Lower leg skin (tissue), 4 donors: ENCODE results near the gene SOHLH1. TPM values are rescaled to one million over a fixed set of nuclear protein-coding genes. Genes with fewer than 3 reads are reported as not detected.

Experiments
- DNase-seq, 2 donors: peaks; one replicate each; pipeline ENCODE4 v3.0.0-alpha.2; 2019; ENCODE audit warnings: low spot score in 2 of 2
- H3K4me3 ChIP-seq: fragments of 200-600 bp; sonication (generic); 2 replicates; pipeline ENCODE4 v1.5.1; 2017; ENCODE audit warnings: mild to moderate bottlenecking, low read depth; ENCODE audit not compliant: poor library complexity, severe bottlenecking
- CTCF ChIP-seq, 3 donors: fragments of 450-650 bp; IDR thresholded peaks; one replicate each; pipeline ENCODE4 v1.5.1; 2016; ENCODE audit warnings: antibody characterized with exemption in 3 of 3, mild to moderate bottlenecking in 3 of 3, moderate library complexity in 2 of 3
- POLR2A ChIP-seq, 2 donors: fragments of 450-650 bp; IDR thresholded peaks; one replicate each; pipeline ENCODE4 v1.6.1; 2016 to 2017; ENCODE audit warnings: antibody characterized with exemption in 2 of 2, mild to moderate bottlenecking in 1 of 2, moderate library complexity in 1 of 2
- WGBS, 2 donors: methylation state at CpG; one replicate each; pipeline ENCODE4 v1.1.5; 2018; 5-methylcytosine and 5-hydroxymethylcytosine counted together
- intact Hi-C: fragments of 100-400 bp; cut with DNase I; formaldehyde crosslinking; loops from one replicate; pipeline ENCODE4 v1.15.0; 2023; ENCODE audit warnings: low total_unique reads
- total RNA-seq, 4 donors: library from RNA; depleted of rRNA; stranded (reverse); fragments of >200 nt; gene quantifications; one replicate each; pipeline ENCODE4 v1.1.0, GENCODE V29; 2016

The SOHLH1 gene
- total RNA-seq, 4 donors from 2014 or later = 0.71 TPM; not detected in 3

DNA sequence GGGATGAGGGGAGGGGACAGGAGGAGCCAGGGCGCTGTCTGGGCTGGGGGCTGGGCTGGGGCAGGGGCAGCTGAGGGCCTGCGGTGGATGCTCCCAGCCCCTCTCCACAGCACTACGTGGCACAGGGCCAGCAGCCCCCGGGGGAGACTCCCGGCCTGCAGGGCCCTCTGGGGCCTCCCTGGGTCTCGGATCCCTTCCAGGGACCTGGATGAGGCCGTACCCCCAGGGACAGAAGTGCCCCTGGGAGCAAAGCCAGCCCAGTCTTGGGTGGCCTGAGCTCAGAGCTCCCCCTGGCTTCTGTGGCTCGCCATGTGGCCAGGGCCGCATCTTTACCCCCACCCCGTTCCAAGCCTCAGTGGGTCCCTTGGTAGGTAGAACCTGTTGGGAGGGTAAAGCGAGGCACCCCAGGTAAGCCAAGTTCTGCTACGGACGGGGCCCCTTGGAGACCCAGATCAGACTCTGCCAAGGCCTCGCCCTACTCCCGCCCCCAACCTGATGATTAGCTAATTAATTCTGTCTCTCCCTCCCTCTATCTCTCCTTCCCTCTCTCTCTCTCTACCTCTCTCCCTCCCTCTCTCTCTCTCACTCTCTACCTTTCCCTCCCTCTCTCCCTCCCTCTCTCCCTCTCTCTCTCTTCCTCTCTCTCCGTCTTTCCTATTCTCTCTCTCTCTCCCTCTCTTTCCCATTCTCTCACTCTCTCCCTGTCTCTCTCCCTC is 27.0 kb upstream of the SOHLH1 start:
- no peak for DNase-seq
- H3K4me3 ChIP-seq = no peak overlapping the region
- 54 to 55% methylated on average over 11 to 14 of the region's 16 CpGs for WGBS, 2 donors
- TF ChIP-seq POLR2A (IDR thresholded peaks at IDR 0.05) (no peak), CTCF (IDR thresholded peaks at IDR 0.05) (no peak)
- intact Hi-C loops = no loop called here

DNA sequence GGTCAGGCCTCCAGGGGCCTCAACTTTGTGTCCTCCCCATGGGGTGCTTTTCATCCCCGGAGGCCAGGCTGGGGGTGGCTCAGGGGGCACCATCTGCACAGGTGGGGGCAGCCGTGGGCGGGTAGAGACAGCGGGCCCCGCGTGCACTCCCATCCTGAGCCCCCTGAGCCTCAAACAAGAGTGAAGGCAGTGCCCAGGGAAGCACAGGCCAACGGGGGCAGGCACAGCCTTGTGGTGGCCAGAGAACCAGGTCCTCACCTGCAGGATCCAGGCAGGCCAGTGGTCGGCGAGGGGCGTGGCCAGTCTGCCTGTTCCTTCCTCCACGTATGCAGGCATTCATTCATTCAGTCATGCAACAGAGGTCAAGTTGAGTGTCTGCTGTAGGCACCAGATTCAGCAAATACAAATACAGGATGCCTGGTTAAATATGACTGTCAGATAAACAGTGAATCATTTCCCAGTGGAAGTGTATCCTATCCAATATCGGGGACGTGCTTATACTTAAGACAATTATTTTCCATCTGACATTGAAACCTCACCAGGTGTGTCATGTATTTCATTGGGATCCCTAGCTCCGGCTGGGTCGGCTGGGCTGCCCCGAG is 25.0 kb upstream of the SOHLH1 start:
- TF ChIP-seq POLR2A (IDR thresholded peaks at IDR 0.05) (no peak), CTCF (IDR thresholded peaks at IDR 0.05) (no peak)
- WGBS, 2 donors = 78% methylated on average over 15 to 16 of the region's 16 CpGs
- H3K4me3 ChIP-seq = no peak overlapping the region
- intact Hi-C loops = no loop called here
- DNase-seq = no peak

- TF ChIP-seq CTCF (IDR thresholded peaks at IDR 0.05) (no peak), POLR2A (IDR thresholded peaks at IDR 0.05) (no peak)
- intact Hi-C loops = no loop called here
- WGBS, 2 donors = 56 to 68% methylated on average over 18 of the region's 18 CpGs
Observed at GRCh38 chr9:135722365-135722764, 23.1 kb upstream of the SOHLH1 start.

DNA sequence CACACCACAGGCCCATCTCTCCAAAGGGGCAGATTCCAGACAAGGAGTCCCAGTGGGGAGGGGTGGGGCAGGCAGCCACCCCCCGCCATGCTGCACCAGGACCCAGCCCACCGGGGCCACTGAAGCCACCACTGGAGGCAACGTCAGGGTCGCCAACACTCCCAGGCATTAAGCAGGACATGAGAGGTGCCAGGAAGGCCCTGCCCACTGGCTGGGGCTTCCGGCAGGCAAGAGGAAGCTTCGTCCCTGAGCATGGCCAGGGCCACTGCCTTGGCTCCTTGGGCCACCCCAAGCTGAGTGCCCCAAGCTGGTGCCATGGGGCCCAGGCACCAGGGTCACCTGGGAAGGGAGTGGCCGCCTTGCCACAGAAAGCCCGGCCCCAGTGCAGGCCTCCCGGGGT is 20.2 kb upstream of the SOHLH1 start:
- 80 to 100% methylated on average over 2 to 9 of the region's 9 CpGs for WGBS, 2 donors
- no peak for TF ChIP-seq POLR2A (IDR thresholded peaks at IDR 0.05)
- TF ChIP-seq CTCF (IDR thresholded peaks at IDR 0.05) = no peak
- no peak for DNase-seq
- H3K4me3 ChIP-seq = no peak overlapping the region
- intact Hi-C loops = no loop called here

More at GRCh38 chr9:135722365-135722764, 23.1 kb upstream of the SOHLH1 start:
- DNase-seq = no peak
- H3K4me3 ChIP-seq = no peak overlapping the region

GRCh38 chr9:135718616-135719015 is 19.3 kb upstream of the SOHLH1 start:
- 47 to 57% methylated on average over 13 to 15 of the region's 15 CpGs for WGBS, 2 donors
- intact Hi-C loops = no loop called here
- H3K4me3 ChIP-seq = no peak overlapping the region
- TF ChIP-seq POLR2A (IDR thresholded peaks at IDR 0.05) = no peak
- no peak for TF ChIP-seq CTCF (IDR thresholded peaks at IDR 0.05)
- no peak for DNase-seq
